ENCODE data around the gene CEBPA. TPM values are rescaled to one million over a fixed set of nuclear protein-coding genes. Genes with fewer than 3 reads are reported as not detected.
A peak's percentile ranks its signal among the peaks of the same experiment; 100 is the strongest.
"Not testable (repeated sequence)": the region's sequence is repeated elsewhere in the genome, so short reads cannot be mapped to it uniquely, and the experiment has no call there.

CEBPA gene
- total RNA-seq, 2 donors from 2014 or later, result 25.2 to 58.7 TPM

DNA sequence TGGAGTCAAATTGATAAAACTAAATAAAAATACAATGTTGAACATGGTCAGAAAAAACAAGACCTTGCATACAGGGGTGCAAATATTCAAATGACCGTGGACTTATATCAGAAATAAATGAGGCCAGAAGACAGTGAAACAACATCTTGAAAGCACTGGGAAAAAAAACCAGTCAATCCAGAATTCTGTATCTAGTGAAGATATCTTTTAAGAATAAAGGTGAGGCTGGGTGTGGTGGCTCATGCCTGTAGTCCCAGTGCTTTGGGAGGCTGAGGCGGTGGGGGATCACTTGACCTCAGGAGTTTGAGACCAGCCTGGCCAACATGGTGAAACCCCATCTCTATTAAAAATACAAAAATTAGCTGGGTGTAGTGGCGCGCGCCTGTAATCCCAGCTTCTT, 15.2 kb upstream of the CEBPA start:
- H3K36me3 ChIP-seq, result no peaks in the 10 kb centered on the region
- no peak overlapping the region for H3K4me3 ChIP-seq
- TF ChIP-seq POLR2A (IDR thresholded peaks at IDR 0.05), result no peak
- TF ChIP-seq, protein P1, sequence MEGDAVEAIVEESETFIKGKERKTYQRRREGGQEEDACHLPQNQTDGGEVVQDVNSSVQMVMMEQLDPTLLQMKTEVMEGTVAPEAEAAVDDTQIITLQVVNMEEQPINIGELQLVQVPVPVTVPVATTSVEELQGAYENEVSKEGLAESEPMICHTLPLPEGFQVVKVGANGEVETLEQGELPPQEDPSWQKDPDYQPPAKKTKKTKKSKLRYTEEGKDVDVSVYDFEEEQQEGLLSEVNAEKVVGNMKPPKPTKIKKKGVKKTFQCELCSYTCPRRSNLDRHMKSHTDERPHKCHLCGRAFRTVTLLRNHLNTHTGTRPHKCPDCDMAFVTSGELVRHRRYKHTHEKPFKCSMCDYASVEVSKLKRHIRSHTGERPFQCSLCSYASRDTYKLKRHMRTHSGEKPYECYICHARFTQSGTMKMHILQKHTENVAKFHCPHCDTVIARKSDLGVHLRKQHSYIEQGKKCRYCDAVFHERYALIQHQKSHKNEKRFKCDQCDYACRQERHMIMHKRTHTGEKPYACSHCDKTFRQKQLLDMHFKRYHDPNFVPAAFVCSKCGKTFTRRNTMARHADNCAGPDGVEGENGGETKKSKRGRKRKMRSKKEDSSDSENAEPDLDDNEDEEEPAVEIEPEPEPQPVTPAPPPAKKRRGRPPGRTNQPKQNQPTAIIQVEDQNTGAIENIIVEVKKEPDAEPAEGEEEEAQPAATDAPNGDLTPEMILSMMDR (IDR thresholded peaks at IDR 0.05), result no peak
- TF ChIP-seq POLR2AphosphoS5 (IDR thresholded peaks at IDR 0.05), result no peak
- H3K27me3 ChIP-seq (replicated peaks; ENCODE audit: insufficient read depth), result no peaks in the 10 kb centered on the region
- no peak overlapping the region for H3K27ac ChIP-seq
- H3K4me1 ChIP-seq (replicated peaks), result no peaks in the 10 kb centered on the region
- 95% methylated on average over 5 of the region's 5 CpGs for WGBS
- intact Hi-C loops (cut with DNase I), result no loop called here
- no peaks in the 10 kb centered on the region for H3K9me3 ChIP-seq
- no peak for DNase-seq (ENCODE audit: low spot score)

DNA sequence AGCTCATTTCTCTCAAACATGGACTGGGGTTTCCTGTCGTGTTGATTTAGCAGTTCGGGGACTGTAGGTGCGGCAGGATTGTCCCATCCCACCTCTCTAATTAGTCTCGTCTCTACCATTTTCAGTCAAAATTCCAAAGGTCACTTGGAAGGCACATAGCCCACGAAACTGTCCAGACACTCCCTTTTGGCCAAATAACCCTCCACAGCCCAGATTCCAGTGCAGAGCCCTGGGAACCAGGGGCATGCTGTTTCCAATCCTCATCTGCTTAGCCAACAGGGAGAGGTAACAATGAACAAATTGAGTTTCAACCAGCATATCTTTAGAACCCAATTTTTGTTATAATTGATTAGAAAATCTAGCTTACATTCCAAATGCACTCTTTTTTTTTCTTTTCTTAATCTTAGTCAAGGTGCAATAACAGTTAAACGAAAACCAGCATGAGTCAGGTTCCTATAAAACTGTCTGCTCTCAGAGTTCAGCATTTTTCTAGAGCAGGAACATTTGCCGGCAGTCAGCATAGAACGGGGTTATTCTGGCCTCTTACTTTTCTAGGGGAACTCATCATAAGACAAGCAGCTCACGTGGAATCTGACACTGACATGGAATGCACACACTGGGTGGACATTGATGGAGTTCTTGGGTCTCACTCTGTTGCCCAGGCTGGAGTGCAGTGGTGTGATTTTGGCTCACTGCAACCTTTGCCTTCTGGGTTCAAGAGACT, 14.4 kb upstream of the CEBPA start:
- H3K4me3 ChIP-seq, result no peak overlapping the region
- no peaks in the 10 kb centered on the region for H3K27me3 ChIP-seq (replicated peaks; ENCODE audit: insufficient read depth)
- H3K27ac ChIP-seq, result no peak overlapping the region
- no peaks in the 10 kb centered on the region for H3K9me3 ChIP-seq
- intact Hi-C loops (cut with DNase I), result no loop called here
- TF ChIP-seq POLR2A (IDR thresholded peaks at IDR 0.05) (no peak), POLR2AphosphoS5 (IDR thresholded peaks at IDR 0.05) (peak; percentile 43)
- H3K36me3 ChIP-seq, result no peaks in the 10 kb centered on the region
- no peaks in the 10 kb centered on the region for H3K4me1 ChIP-seq (replicated peaks)
- 30% methylated on average over 9 of the region's 9 CpGs for WGBS
- no peak for DNase-seq (ENCODE audit: low spot score)

DNA sequence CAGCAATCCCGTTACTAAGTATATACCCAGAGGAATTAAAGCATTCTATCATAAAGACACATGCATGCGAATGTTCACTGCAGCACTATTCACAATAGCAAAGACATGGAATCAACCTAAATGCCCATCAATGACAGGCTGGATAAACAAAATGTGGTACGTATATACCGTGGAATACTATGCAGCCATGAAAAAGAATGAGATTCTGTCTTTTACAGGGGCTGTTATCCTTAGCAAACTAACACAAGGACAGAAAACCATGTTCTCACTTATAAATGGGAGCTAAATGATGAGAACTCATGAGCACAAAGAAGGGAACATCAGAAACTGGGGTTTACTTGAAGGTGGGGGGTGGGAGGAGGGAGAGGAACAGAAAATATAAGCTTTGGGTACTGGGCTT, 10.5 kb upstream of the CEBPA start:
- intact Hi-C loops (cut with DNase I); H3K4me1 ChIP-seq (replicated peaks); H3K27ac ChIP-seq; DNase-seq (ENCODE audit: low spot score); H3K27me3 ChIP-seq (replicated peaks; ENCODE audit: insufficient read depth); H3K9me3 ChIP-seq; H3K36me3 ChIP-seq; H3K4me3 ChIP-seq: not testable (repeated sequence)
- WGBS, result 87% methylated on average over 4 of the region's 4 CpGs

DNA sequence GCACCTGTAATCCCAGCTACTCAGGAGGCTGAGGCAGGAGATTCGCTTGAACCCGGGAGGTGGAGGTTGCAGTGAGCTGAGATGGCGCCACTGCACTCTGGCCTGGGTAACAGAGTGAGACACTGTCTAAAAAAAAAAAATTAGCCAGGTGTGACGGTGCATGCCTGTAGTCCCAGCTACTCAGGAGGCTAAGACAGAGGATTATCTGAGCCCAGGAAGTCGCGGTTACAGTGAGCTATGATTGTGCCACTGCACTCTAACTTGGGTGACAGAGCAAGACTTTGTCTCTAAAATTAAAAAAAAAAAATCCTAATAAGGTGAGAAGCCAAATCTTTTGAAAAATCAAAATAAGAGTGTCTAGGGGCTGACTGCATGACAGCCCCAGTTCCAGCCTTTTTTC, 9.7 kb upstream of the CEBPA start:
- Histone ChIP-seq H3K4me3 (no peak overlapping the region), H3K27me3 (replicated peaks; ENCODE audit: insufficient read depth) (no peaks in the 10 kb centered on the region), H3K4me1 (replicated peaks) (peaks cover 11% of the 10 kb centered on the region), H3K9me3 (no peaks in the 10 kb centered on the region), H3K36me3 (no peaks in the 10 kb centered on the region), H3K27ac (peak overlapping the region; percentile 86 to 89)
- 94% methylated on average over 6 of the region's 6 CpGs for WGBS
- TF ChIP-seq POLR2A (IDR thresholded peaks at IDR 0.05) (no peak), POLR2AphosphoS5 (IDR thresholded peaks at IDR 0.05) (no peak)
- TF ChIP-seq, protein P1 (IDR thresholded peaks at IDR 0.05), result no peak
- intact Hi-C loops (cut with DNase I), result no loop called here
- no peak for DNase-seq (ENCODE audit: low spot score)

DNA sequence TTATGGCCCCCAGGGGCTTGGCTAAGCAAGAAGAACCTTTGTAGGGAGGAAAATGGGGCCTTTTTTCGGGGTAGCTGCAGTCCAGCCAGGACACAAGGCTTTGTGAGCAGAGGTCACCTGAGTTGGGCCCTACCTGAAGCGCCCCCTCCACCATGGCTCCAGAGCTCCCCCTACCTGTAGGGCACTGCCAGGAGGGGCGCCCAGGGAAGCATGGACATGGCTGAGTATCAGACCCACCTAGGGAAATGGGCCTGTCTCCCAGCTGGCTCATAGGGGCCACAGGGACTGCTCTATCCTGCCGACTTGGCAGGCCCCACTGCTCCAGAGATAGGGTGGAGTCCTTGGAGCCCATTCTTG, 9.0 kb upstream of the CEBPA start:
- Histone ChIP-seq H3K27me3 (replicated peaks; ENCODE audit: insufficient read depth) (no peaks in the 10 kb centered on the region), H3K36me3 (no peaks in the 10 kb centered on the region), H3K4me1 (replicated peaks) (peaks cover 11% of the 10 kb centered on the region), H3K4me3 (no peak overlapping the region), H3K27ac (peak overlapping the region; percentile 86 to 89), H3K9me3 (no peaks in the 10 kb centered on the region)
- DNase-seq (ENCODE audit: low spot score), result no peak
- WGBS, result 82% methylated on average over 4 of the region's 4 CpGs
- TF ChIP-seq POLR2A (IDR thresholded peaks at IDR 0.05), result no peak
- TF ChIP-seq, protein P1 (IDR thresholded peaks at IDR 0.05), result peak in 1 of 4 experiments; percentile 27
- intact Hi-C loops (cut with DNase I), result no loop called here

DNA sequence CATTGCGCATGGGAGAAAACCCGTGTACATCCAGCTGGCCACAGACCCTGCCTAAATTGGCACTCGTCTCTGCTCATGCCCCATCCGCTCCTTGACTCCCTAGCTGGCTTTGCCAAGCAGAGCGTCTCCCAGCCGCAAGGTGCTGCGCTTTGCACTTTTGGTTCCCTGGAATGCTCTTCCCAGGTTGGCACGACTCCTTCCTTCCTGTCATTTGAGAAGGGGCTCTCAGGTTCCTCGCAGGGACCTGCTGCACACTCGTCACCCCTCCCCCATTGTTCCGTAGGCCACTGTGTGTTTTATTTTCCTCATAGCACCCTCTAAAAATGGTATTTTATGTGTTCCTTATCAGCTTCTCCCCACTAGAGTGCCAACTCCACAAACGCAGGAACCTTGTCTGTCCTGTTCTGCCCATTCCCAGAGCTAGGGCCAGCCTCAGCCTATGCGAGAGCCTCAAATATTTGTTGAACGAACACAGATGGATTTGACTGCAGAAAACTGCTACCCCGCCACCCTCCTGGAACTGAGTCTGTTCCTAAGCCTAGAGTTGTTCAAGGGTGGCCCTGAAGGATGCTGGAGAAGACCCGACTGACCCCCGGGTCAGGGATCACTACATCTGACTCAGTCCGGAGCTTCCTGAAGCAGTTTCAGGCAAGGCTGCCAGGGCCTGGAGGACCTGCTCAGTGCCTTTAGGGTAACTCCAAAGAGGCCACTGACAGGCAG, 8.4 kb upstream of the CEBPA start:
- DNase-seq (ENCODE audit: low spot score), result peak; percentile 92

More for the DNA sequence above, 8.4 kb upstream of the CEBPA start:
- Histone ChIP-seq H3K4me3 (no peak overlapping the region), H3K27ac (peak overlapping the region; percentile 86 to 89), H3K27me3 (replicated peaks; ENCODE audit: insufficient read depth) (no peaks in the 10 kb centered on the region), H3K4me1 (replicated peaks) (peaks cover 11% of the 10 kb centered on the region), H3K9me3 (no peaks in the 10 kb centered on the region), H3K36me3 (no peaks in the 10 kb centered on the region)
- WGBS, result 25% methylated on average over 18 of the region's 18 CpGs
- TF ChIP-seq, protein P1 (IDR thresholded peaks at IDR 0.05), result peak in 3 of 4 experiments; percentile 25 to 47 (median 45)
- TF ChIP-seq POLR2AphosphoS5 (IDR thresholded peaks at IDR 0.05) (peak; percentile 96), POLR2A (IDR thresholded peaks at IDR 0.05) (peak; percentile 30)
- intact Hi-C loops (cut with DNase I), result no loop called here

All from prostate gland (tissue), 2 donors.